ENCODE results near the gene CBLB.

- TF ChIP-seq CTCF (IDR thresholded peaks at IDR 0.05) = no peak
- TF ChIP-seq POLR2A (IDR thresholded peaks at IDR 0.05) = peak in 1 of 2 donors; percentile 83
Observed at GRCh38 chr3:105869531-105869833, 670 bp upstream of the CBLB start.

Measured in adrenal gland (tissue), 5 donors.